ENCODE results near the gene NANOS2. TPM values are rescaled to one million over a fixed set of nuclear protein-coding genes. Genes with fewer than 3 reads are reported as not detected.

The NANOS2 gene
- total RNA-seq, 1 donor from 2014 or later: not detected

GRCh38 chr19:45958769-45959516 is 44.4 kb upstream of the NANOS2 start:
- Mint-ChIP-seq H3K9me3 (ENCODE audit: low read depth) (no peaks in the 10 kb centered on the region), H3K4me1 (ENCODE audit: low read depth) (peaks cover 3% of the 10 kb centered on the region), H3K27ac (peak overlapping the region; percentile 15), H3K36me3 (ENCODE audit: insufficient read depth) (no peaks in the 10 kb centered on the region), H3K4me3 (ENCODE audit: low read depth) (no peak overlapping the region), H3K27me3 (peaks cover 64% of the 10 kb centered on the region)
- no peak for DNase-seq (ENCODE audit: low spot score, unreplicated experiment)
- TF ChIP-seq CTCF (IDR thresholded peaks at IDR 0.05; ENCODE audit: unreplicated experiment): no peak

- Mint-ChIP-seq H3K9me3 (ENCODE audit: low read depth) (no peaks in the 10 kb centered on the region), H3K4me3 (ENCODE audit: low read depth) (no peak overlapping the region), H3K27ac (no peak overlapping the region), H3K36me3 (ENCODE audit: insufficient read depth) (no peaks in the 10 kb centered on the region), H3K27me3 (peaks cover 60% of the 10 kb centered on the region), H3K4me1 (ENCODE audit: low read depth) (peaks cover 3% of the 10 kb centered on the region)
- TF ChIP-seq CTCF (IDR thresholded peaks at IDR 0.05; ENCODE audit: unreplicated experiment): no peak
- no peak for DNase-seq (ENCODE audit: low spot score, unreplicated experiment)
Observed at GRCh38 chr19:45958320-45958719, 43.7 kb upstream of the NANOS2 start.

- no peak for TF ChIP-seq CTCF (IDR thresholded peaks at IDR 0.05; ENCODE audit: unreplicated experiment)
- peaks cover 48% of the 10 kb centered on the region for H3K27me3 Mint-ChIP-seq
- peaks cover 6% of the 10 kb centered on the region for H3K4me1 Mint-ChIP-seq (ENCODE audit: low read depth)
- no peak for DNase-seq (ENCODE audit: low spot score, unreplicated experiment)
- no peaks in the 10 kb centered on the region for H3K36me3 Mint-ChIP-seq (ENCODE audit: insufficient read depth)
- no peaks in the 10 kb centered on the region for H3K9me3 Mint-ChIP-seq (ENCODE audit: low read depth)
- no peak overlapping the region for H3K4me3 Mint-ChIP-seq (ENCODE audit: low read depth)
- H3K27ac Mint-ChIP-seq: no peak overlapping the region
Observed at GRCh38 chr19:45955905-45956608, 41.5 kb upstream of the NANOS2 start.

GRCh38 chr19:45954156-45954555 is 39.6 kb upstream of the NANOS2 start:
- no peak for TF ChIP-seq CTCF (IDR thresholded peaks at IDR 0.05; ENCODE audit: unreplicated experiment)
- peaks cover 3% of the 10 kb centered on the region for H3K4me1 Mint-ChIP-seq (ENCODE audit: low read depth)
- no peak overlapping the region for H3K4me3 Mint-ChIP-seq (ENCODE audit: low read depth)
- H3K36me3 Mint-ChIP-seq (ENCODE audit: insufficient read depth): no peaks in the 10 kb centered on the region
- DNase-seq (ENCODE audit: low spot score, unreplicated experiment): no peak
- no peak overlapping the region for H3K27ac Mint-ChIP-seq
- peaks cover 40% of the 10 kb centered on the region for H3K27me3 Mint-ChIP-seq
- H3K9me3 Mint-ChIP-seq (ENCODE audit: low read depth): no peaks in the 10 kb centered on the region

GRCh38 chr19:45953676-45954075 is 39.1 kb upstream of the NANOS2 start:
- no peak overlapping the region for H3K27ac Mint-ChIP-seq
- H3K9me3 Mint-ChIP-seq (ENCODE audit: low read depth): no peaks in the 10 kb centered on the region
- DNase-seq (ENCODE audit: low spot score, unreplicated experiment): no peak
- H3K27me3 Mint-ChIP-seq: peaks cover 40% of the 10 kb centered on the region
- no peak overlapping the region for H3K4me3 Mint-ChIP-seq (ENCODE audit: low read depth)
- TF ChIP-seq CTCF (IDR thresholded peaks at IDR 0.05; ENCODE audit: unreplicated experiment): no peak
- no peaks in the 10 kb centered on the region for H3K36me3 Mint-ChIP-seq (ENCODE audit: insufficient read depth)
- H3K4me1 Mint-ChIP-seq (ENCODE audit: low read depth): peaks cover 3% of the 10 kb centered on the region
